OCI-LY3 (cell line): ENCODE results near the gene PRKCE.

Experiments used
- CTCF ChIP-seq: fragments of 200-600, 300-600 bp; sonication (generic); IDR thresholded peaks from 2 replicates; pipeline ENCODE4 v1.5.1; 2014; ENCODE audit warnings: antibody characterized with exemption, low read length, low read depth
- EZH2phosphoT487 ChIP-seq: fragments of 200-600 bp; shearing (Covaris generic); IDR thresholded peaks from 2 replicates; pipeline ENCODE4 v1.6.1; 2018; ENCODE audit warnings: antibody characterized with exemption, mixed run types, low read depth

DNA sequence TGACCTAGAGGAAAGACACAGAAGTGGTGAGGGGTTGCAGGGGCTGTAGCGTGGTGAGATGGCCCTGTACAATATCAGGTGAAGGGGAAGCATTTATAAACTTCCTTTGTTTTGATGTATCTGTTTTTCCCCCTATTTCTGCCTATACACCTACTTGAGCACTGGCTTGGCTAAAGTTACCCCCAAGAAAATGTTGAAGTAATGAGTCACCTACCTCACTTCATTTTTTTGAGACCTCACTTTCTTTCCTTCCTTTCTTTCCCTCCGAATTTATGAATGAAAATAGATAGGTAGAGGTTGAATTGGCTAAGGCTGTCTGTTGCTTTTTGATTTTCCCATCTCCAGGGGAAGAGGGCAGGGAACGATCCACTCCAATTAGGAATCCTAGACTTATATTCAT, 414.6 kb downstream of the PRKCE start:
- TF ChIP-seq CTCF, result no peak
- TF ChIP-seq EZH2phosphoT487, result no peak
